HG02798 (cell line): ENCODE data around the gene KIZ.

Source experiments
- ATAC-seq: cut with Tn5 transposase; IDR thresholded peaks from one replicate; pipeline ENCODE4 v1.9.1; 2021; ENCODE audit warnings: mild to moderate bottlenecking; ENCODE audit not compliant: unreplicated experiment, poor library complexity

The KIZ gene

DNA sequence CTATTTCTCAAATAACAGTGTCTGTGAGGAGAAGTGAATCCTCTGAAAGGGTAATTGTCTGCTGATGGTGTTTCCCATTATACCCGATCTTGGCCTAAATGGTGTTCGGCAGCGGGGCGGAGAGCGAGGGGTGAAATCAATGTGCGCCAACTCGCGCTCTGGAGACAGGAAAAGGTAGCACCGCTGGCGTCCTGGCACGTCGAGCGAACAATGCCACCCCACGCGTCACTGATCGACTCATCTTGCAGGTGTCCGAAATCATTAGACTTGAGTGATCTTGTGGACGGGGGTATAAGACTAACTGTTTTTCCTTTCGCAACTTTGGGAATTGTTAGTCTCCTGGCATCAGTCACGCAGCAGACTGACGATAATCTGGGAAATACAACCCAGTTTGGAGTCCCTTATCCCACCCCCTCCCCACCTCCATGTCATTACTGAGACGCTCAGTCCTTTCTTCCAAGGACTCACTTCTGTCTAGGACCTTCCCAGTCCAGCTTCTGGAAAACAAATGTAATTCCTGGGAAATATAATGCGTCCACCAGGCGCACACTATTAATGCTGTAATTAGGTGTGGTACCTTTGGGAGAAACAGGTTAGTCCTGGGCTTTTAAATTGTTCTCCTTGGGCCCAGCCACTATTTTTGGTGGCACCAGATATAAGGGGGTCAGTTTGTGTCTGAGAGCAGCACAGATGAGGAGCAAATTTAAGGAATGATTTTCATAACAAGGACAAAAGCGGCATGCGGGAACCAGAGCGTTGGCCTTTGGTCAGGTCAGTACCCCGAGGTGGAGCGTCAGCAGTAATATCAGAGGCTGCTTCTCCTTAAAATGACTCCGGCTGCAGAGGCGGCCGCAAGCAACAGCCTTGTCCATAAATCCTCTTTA is 22.1 kb upstream of the KIZ start:
- no peak for ATAC-seq

DNA sequence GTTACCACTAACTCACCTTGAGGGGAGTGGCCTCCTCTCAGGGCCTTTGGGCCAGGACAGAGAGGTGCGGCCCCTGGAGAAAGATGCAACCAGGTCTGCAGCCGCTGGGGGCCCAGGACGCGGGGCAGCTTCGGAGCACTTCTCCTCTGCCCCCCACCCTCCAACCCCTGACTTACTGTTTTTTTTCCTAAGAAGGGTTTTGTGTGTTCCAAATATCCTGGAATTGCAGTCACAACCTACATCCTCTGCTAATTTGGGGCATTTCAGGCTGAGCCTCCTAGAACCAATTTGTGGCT is 21.5 kb upstream of the KIZ start:
- ATAC-seq, result no peak

GRCh38 chr20:21104921-21105320 is 21.0 kb upstream of the KIZ start:
- ATAC-seq, result no peak

GRCh38 chr20:21105429-21106170 is 20.3 kb upstream of the KIZ start:
- ATAC-seq, result no peak

- no peak for ATAC-seq
These were observed 19.5 kb upstream of the KIZ start, which contains the start of gene LINC00237 for GRCh38 chr20:21106171-21107017. LINC00237 (minus strand) TSS chr20:21106358.

DNA sequence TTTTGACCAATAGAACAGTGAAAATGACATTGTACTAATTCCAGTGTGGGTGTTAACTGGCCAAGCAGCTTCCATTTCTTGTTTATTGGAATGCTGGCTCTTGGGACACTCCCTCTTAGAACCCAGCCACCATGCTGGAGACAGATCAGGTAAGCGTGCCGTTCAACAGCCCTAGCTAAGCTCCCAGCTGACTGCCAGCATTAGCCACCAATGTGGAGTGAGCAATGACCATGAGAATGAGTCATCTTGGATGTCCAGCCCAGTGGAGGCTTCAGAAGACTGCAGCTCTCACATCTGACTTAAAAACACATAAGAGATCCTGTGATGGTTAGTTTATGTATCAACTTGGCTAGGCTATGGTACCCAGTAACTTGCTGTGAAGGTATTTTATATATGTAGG is 16.7 kb upstream of the KIZ start:
- no peak for ATAC-seq

DNA sequence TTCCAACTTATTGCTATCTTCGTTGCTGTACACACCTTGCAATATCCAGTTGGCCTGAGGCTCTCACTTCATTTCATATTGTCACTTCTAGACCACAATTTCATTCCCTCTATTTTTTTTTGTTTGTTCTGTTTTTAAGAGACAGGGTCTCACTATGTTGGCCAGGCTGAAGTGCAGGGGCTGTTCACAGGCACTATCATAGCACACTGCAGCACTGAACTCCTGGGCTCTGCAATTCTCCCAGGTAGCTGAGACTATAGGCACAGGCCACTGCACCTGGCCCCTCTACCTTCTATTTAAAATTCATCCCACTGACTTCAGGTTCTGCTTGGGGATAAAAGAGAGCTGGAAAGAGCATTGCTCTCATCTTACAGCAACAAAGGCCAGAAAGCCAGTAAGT is 15.1 kb upstream of the KIZ start:
- ATAC-seq, result no peak

DNA sequence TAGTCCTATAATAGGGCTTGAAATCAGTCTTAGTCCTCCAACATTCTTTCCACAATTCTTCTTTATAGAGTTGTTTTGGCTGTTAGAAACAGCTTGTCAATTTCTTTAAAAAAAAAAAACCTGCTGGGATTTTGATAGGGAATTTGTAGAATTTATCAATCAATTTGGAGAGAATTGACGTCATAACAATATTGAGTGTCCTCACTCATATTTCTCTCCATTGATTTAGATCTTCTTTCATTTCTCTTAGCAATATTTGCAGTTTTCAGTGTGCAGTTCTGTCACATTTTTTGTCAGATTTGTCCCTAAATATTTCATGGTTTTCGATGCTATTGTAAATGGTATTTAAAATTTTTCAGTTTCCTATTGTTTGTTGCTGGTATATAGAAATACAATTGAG is 14.5 kb upstream of the KIZ start:
- ATAC-seq, result no peak

GRCh38 chr20:21113697-21114096 is 12.2 kb upstream of the KIZ start:
- no peak for ATAC-seq

- ATAC-seq, result no peak
These were observed 11.3 kb upstream of the KIZ start for GRCh38 chr20:21114584-21114983.

- no peak for ATAC-seq
These were observed 8.4 kb upstream of the KIZ start for GRCh38 chr20:21117521-21117920.

GRCh38 chr20:21118138-21118537 is 7.7 kb upstream of the KIZ start:
- no peak for ATAC-seq

GRCh38 chr20:21118782-21119181 is 7.1 kb upstream of the KIZ start:
- no peak for ATAC-seq

DNA sequence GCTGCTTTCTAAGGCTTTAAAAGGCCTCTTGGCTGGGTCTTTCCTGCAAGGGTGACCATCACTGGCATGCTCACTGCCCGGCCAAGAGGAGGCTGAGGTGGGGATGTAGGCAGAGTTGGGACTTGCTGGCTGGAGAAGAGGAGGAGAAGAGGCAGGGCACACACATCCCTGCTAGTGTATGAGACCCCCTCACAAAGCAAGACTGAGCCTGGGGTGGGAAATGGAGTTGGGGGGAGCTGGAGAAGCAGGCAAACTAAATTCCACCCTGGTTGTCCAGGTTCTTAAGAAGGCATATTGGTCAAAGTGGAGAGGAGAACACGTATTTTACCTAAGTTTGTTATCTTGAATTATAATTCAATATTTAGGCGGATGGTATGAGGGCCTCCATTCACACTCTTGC is 1.7 kb upstream of the KIZ start:
- no peak for ATAC-seq

DNA sequence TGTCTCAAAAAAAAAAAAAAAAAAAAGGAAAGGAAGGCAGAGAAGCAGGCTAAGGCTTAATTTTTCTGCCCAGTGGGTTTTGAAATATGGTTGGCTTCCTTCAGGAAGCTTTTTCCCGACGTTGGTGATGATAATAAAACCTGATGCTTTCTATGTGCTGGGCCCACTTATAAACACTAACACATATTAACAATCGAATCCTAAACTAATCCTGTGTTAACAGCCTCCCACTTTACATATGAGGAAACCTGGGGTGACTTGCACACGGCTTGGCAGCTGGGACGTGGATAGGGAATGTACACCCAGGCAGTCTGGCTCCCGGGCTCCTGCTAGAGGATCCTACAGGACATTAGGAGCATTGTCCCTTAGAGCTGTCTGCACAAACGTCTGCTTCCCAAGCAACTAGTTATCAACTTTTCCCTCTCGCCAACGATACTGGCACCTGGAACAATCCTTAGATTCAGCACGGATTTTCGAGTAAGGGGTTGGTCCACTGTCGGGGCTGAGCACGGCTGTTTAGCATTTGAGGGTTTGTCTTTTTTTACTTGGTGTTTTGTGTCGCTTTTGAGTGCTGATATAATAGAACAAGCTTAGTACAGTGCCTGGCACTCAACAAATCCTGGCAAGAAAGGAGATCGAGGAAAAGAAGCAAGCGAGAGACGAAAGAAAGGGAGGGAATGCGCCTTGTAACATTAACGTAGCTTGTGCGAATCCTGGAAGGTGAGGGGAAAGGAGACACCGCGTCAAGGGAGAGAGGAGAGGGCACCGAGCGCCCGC is 622 bp upstream of the KIZ start:
- peak; percentile 24 for ATAC-seq

DNA sequence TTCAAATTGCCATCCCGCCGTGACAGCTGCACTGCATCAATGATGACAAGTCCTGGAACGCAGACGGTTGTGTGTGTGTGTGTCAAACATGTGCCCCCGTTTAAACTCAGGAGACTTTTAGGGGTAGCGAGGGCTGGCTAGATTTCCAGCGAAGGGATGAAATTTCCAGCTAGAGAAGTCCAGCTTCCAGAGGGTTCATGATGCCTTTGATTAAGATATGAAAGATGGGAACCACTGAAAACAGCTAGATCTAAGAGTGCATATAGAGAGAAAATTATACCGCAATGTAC is 644 bp downstream of the KIZ start:
- ATAC-seq, result no peak

- ATAC-seq, result no peak
These were observed 1.5 kb downstream of the KIZ start for GRCh38 chr20:21127201-21127981.

- ATAC-seq, result no peak
These were observed 4.0 kb downstream of the KIZ start for GRCh38 chr20:21129861-21130260.

DNA sequence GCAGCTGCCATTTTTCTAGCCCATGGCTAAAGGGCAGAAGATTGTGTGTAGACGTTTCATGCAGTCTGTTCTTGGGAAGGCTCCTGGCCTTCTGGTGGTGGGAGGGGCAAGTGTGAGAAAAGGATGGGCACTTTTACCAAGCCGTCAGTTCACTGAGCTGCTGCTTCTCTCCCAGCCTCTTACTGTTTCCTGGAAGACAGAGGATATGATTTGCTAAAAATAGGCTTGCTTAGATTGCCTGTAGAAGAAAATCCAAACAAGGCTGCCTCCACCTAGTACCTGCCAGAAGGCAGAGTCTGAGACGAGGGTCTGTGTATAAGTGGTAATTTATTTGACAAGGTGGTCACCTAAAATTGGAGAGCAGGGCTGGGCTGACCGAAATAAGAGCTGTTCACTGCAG is 7.5 kb downstream of the KIZ start:
- ATAC-seq, result no peak
